K562 (cell line): ENCODE data around the gene CRKL. TPM values are rescaled to one million over a fixed set of nuclear protein-coding genes. Genes with fewer than 3 reads are reported as not detected.
A peak's percentile ranks its signal among the peaks of the same experiment; 100 is the strongest.

Experiments used
- BACH1 ChIP-seq: fragments of 200-800 bp; sonication (Bioruptor generic); IDR thresholded peaks from 2 replicates; pipeline ENCODE4 v1.6.1; 2016; ENCODE audit warnings: missing genetic modification characterization, missing compliant biosample characterization
- BCLAF1 ChIP-seq, 2 experiments: fragments of 450-650 bp in 1 of 2; IDR thresholded peaks; 2 replicates each; pipeline ENCODE4 v1.6.1; 2011 to 2017; ENCODE audit warnings: low read depth in 2 of 2, antibody characterized with exemption in 1 of 2, borderline replicate concordance in 1 of 2, low read length in 1 of 2, mild to moderate bottlenecking in 1 of 2, mixed read lengths in 1 of 2; ENCODE audit not compliant: control insufficient read depth in 1 of 2
- GATA2 ChIP-seq: sonication (generic); formaldehyde crosslinking; IDR thresholded peaks from 2 replicates; pipeline ENCODE4 v1.4.0; 2020; ENCODE audit warnings: mild to moderate bottlenecking, missing genetic modification reagents
- HDAC6 ChIP-seq: IDR thresholded peaks from 2 replicates; pipeline ENCODE4 v1.6.1; 2012; ENCODE audit warnings: low read depth, mild to moderate bottlenecking, control low read depth, inconsistent platforms, low read length, moderate library complexity
- HSF4 ChIP-seq: fragments of 250-450 bp; sonication (Bioruptor Pico); IDR thresholded peaks from 2 replicates; pipeline ENCODE4 v2.1.2; 2022; ENCODE audit warnings: mild to moderate bottlenecking, moderate library complexity, borderline replicate concordance
- ILF3 ChIP-seq: fragments of 450-650 bp; IDR thresholded peaks from 2 replicates; pipeline ENCODE4 v1.6.1; 2018; ENCODE audit warnings: antibody characterized with exemption, mild to moderate bottlenecking, moderate library complexity, borderline replicate concordance
- MAFK ChIP-seq: IDR thresholded peaks from 2 replicates; pipeline ENCODE4 v1.6.1; 2011; ENCODE audit warnings: low read length, improper control_type of control experiment
- SIN3A ChIP-seq, 2 experiments: fragments of 150-350 bp in 1 of 2; IDR thresholded peaks; 2 replicates each; pipeline ENCODE4 v1.6.1; 2011 to 2016; ENCODE audit warnings: borderline replicate concordance in 2 of 2, low read depth in 2 of 2, low read length in 2 of 2, mild to moderate bottlenecking in 2 of 2, moderate library complexity in 2 of 2; ENCODE audit not compliant: control insufficient read depth in 1 of 2
- SPI1 ChIP-seq: IDR thresholded peaks from 2 replicates; pipeline ENCODE4 v1.6.1; 2011; ENCODE audit warnings: low read depth, low read length, control low read depth, borderline replicate concordance
- TFE3 ChIP-seq: fragments of 450-650 bp; formaldehyde crosslinking; IDR thresholded peaks from 2 replicates; pipeline ENCODE4 v1.4.0; 2020; ENCODE audit warnings: mild to moderate bottlenecking, mixed read lengths
- ZNF431 ChIP-seq: sonication (generic); formaldehyde crosslinking; IDR thresholded peaks from 2 replicates; pipeline ENCODE4 v1.8.0; 2022; ENCODE audit warnings: mild to moderate bottlenecking, missing genetic modification reagents
- ZNF444 ChIP-seq: fragments of 250-450 bp; sonication (Bioruptor Pico); IDR thresholded peaks from 2 replicates; pipeline ENCODE4 v1.4.0; 2020; ENCODE audit warnings: mild to moderate bottlenecking, moderate library complexity
- ZNF717 ChIP-seq: fragments of 250-450 bp; sonication (Bioruptor Pico); IDR thresholded peaks from 2 replicates; pipeline ENCODE4 v1.5.0; 2021
- ZNF785 ChIP-seq: fragments of 250-450 bp; sonication (Bioruptor Pico); IDR thresholded peaks from 2 replicates; pipeline ENCODE4 v1.4.0; 2020; ENCODE audit warnings: mild to moderate bottlenecking
- ZSCAN29 ChIP-seq: fragments of 450-650 bp; IDR thresholded peaks from 2 replicates; pipeline ENCODE4 v1.6.1; 2017
- polyA plus RNA-seq, 8 experiments: library from polyadenylated mRNA; depleted of rRNA in 4 of 8; stranded (reverse) in 5 of 8; unstranded in 3 of 8; fragments of >200 nt; fragmentation: Nextera tagmentation in 2 of 8; fragmentation: Illumina TruSeq in 1 of 8; extraction: Ambion mirVana in 2 of 8; extraction: Trizol in 1 of 8; gene quantifications; 2 replicates each; pipeline versions ENCODE4 v1.2.1 to v1.2.3, GENCODE V29; 2011 to 2014; ENCODE audit warnings: inconsistent platforms in 1 of 8, missing spikeins in 1 of 8
- total RNA-seq, 7 experiments: library from RNA; depleted of rRNA in 6 of 7; stranded (reverse); fragments of >200 nt in 6 of 7; fragmentation: Illumina TruSeq in 2 of 7; extraction: Trizol in 2 of 7; gene quantifications; 2 replicates each; pipeline versions ENCODE4 v1.2.1 to v1.2.3, GENCODE V29; 2011 to 2021; ENCODE audit warnings: low replicate concordance in 1 of 7
- TF ChIP-seq, protein P1 (sequence below), 2 experiments: fragments of 150-350 bp in 1 of 2; IDR thresholded peaks; 2 replicates each; pipeline ENCODE4 v1.6.1; 2012 to 2016; ENCODE audit warnings: low read depth in 2 of 2, low read length in 2 of 2, mild to moderate bottlenecking in 1 of 2, moderate library complexity in 1 of 2
- TF ChIP-seq, protein P2 (sequence below): fragments of 250-450 bp; sonication (Bioruptor Pico); IDR thresholded peaks from 2 replicates; pipeline ENCODE4 v1.4.0; 2020; ENCODE audit warnings: mild to moderate bottlenecking, moderate library complexity

CRKL gene
- total and polyA plus RNA-seq, 9 of the 15 experiments (the other 6 are each of a cell fraction or from before 2014, with no cell fraction given): 100 to 263 (median 124) TPM

GRCh38 chr22:21001601-21002325, 84.6 kb downstream of the CRKL start, which contains the start of gene THAP7 (continued):
- TF ChIP-seq TFE3 (CRISPR knock-in tag) (peak; percentile 87), HDAC6 (peak; percentile 68), ZNF785 (CRISPR knock-in tag) (no peak; the same call in 1 of the 2 replicates), GATA2 (CRISPR knock-in tag) (no peak), SPI1 (0 out of 2 replicates have a peak, but pooled peaks have one; percentile 14), MAFK (peak; percentile 71), ZNF431 (CRISPR knock-in tag) (no peak), BCLAF1 (IDR thresholded peaks at IDR 0.05; ENCODE audit: borderline replicate concordance in 1 of 2, control insufficient read depth in 1 of 2, low read depth in 2 of 2, low read length in 1 of 2) (no peak), ILF3 (no peak), HSF4 (no peak), BACH1 (no peak), ZNF717 (CRISPR knock-in tag) (no peak), SIN3A (IDR thresholded peaks at IDR 0.05; ENCODE audit: borderline replicate concordance in 2 of 2, control insufficient read depth in 1 of 2, low read depth in 2 of 2, low read length in 2 of 2) (peak in 1 of 2 experiments; percentile 97; a peak in 2 of 4 replicates), ZSCAN29 (no peak), ZNF444 (CRISPR knock-in tag) (no peak; the same call in 1 of the 2 replicates)
- TF ChIP-seq, protein P1, sequence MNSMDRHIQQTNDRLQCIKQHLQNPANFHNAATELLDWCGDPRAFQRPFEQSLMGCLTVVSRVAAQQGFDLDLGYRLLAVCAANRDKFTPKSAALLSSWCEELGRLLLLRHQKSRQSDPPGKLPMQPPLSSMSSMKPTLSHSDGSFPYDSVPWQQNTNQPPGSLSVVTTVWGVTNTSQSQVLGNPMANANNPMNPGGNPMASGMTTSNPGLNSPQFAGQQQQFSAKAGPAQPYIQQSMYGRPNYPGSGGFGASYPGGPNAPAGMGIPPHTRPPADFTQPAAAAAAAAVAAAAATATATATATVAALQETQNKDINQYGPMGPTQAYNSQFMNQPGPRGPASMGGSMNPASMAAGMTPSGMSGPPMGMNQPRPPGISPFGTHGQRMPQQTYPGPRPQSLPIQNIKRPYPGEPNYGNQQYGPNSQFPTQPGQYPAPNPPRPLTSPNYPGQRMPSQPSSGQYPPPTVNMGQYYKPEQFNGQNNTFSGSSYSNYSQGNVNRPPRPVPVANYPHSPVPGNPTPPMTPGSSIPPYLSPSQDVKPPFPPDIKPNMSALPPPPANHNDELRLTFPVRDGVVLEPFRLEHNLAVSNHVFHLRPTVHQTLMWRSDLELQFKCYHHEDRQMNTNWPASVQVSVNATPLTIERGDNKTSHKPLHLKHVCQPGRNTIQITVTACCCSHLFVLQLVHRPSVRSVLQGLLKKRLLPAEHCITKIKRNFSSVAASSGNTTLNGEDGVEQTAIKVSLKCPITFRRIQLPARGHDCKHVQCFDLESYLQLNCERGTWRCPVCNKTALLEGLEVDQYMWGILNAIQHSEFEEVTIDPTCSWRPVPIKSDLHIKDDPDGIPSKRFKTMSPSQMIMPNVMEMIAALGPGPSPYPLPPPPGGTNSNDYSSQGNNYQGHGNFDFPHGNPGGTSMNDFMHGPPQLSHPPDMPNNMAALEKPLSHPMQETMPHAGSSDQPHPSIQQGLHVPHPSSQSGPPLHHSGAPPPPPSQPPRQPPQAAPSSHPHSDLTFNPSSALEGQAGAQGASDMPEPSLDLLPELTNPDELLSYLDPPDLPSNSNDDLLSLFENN (IDR thresholded peaks at IDR 0.05; ENCODE audit: low read depth in 2 of 2, low read length in 2 of 2): peak in 1 of 2 experiments; percentile 89; a peak in 2 of 4 replicates
- TF ChIP-seq, protein P2, sequence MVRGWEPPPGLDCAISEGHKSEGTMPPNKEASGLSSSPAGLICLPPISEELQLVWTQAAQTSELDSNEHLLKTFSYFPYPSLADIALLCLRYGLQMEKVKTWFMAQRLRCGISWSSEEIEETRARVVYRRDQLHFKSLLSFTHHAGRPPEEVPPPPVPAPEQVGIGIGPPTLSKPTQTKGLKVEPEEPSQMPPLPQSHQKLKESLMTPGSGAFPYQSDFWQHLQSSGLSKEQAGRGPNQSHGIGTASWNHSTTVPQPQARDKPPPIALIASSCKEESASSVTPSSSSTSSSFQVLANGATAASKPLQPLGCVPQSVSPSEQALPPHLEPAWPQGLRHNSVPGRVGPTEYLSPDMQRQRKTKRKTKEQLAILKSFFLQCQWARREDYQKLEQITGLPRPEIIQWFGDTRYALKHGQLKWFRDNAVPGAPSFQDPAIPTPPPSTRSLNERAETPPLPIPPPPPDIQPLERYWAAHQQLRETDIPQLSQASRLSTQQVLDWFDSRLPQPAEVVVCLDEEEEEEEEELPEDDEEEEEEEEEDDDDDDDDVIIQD (CRISPR knock-in tag): peak; percentile 81
